MM.1S (cell line): ENCODE measurements around the gene SNCAIP.

Experiments
- EZH2 ChIP-seq: fragments of 300-600 bp; sonication (generic); optimal IDR thresholded peaks from 2 replicates; pipeline ENCODE3; 2017; ENCODE audit warnings: low read depth, mild to moderate bottlenecking, antibody characterized with exemption, low read length, mixed read lengths
- EZH2phosphoT487 ChIP-seq: fragments of 300-600 bp; sonication (generic); IDR thresholded peaks from 2 replicates; pipeline ENCODE4 v1.6.1; 2018; ENCODE audit warnings: antibody characterized with exemption, low read length
- TF ChIP-seq, protein P1 (sequence below): fragments of 300-600 bp; sonication (generic); IDR thresholded peaks from 2 replicates; pipeline ENCODE4 v1.5.1; 2016; ENCODE audit warnings: antibody characterized with exemption, low read length, mixed read lengths

- TF ChIP-seq EZH2, result no peak
- TF ChIP-seq, protein P1, sequence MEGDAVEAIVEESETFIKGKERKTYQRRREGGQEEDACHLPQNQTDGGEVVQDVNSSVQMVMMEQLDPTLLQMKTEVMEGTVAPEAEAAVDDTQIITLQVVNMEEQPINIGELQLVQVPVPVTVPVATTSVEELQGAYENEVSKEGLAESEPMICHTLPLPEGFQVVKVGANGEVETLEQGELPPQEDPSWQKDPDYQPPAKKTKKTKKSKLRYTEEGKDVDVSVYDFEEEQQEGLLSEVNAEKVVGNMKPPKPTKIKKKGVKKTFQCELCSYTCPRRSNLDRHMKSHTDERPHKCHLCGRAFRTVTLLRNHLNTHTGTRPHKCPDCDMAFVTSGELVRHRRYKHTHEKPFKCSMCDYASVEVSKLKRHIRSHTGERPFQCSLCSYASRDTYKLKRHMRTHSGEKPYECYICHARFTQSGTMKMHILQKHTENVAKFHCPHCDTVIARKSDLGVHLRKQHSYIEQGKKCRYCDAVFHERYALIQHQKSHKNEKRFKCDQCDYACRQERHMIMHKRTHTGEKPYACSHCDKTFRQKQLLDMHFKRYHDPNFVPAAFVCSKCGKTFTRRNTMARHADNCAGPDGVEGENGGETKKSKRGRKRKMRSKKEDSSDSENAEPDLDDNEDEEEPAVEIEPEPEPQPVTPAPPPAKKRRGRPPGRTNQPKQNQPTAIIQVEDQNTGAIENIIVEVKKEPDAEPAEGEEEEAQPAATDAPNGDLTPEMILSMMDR, result no peak
- TF ChIP-seq EZH2phosphoT487, result no peak
Measured at GRCh38 chr5:122494109-122494508, 182.1 kb downstream of the SNCAIP start.
